Head of caudate nucleus (tissue), 42 donors: ENCODE results near the gene STAG2.
"Not testable (repeated sequence)": the region's sequence is repeated elsewhere in the genome, so short reads cannot be mapped to it uniquely, and the experiment has no call there.

Experiments used
- DNase-seq, 42 donors: peaks; one replicate each; pipeline versions ENCODE4 v3.0.0 to v3.0.0-alpha.2; 2020 to 2021; ENCODE audit warnings: mixed read lengths in 7 of 42
- intact Hi-C: fragments of 100-400 bp; cut with DNase I; formaldehyde crosslinking; loops from one replicate; pipeline ENCODE4 v1.15.0; 2022

Gene STAG2

GRCh38 chrX:124016825-124017224, 55.3 kb downstream of the STAG2 start:
- intact Hi-C loops = no loop called here
- DNase-seq = no peak

- DNase-seq = no peak
- intact Hi-C loops = no loop called here
These were observed 56.5 kb downstream of the STAG2 start for GRCh38 chrX:124018023-124018422.

GRCh38 chrX:124023838-124024238, 62.3 kb downstream of the STAG2 start:
- intact Hi-C loops = no loop called here
- DNase-seq = no peak

- intact Hi-C loops = no loop called here
- DNase-seq = no peak
These were observed 65.0 kb downstream of the STAG2 start for GRCh38 chrX:124026529-124026928.

GRCh38 chrX:124028182-124028581, 66.7 kb downstream of the STAG2 start:
- intact Hi-C loops = no loop called here
- no peak for DNase-seq

GRCh38 chrX:124030520-124030919, 69.0 kb downstream of the STAG2 start:
- no peak for DNase-seq
- intact Hi-C loops = no loop called here

GRCh38 chrX:124033821-124034220, 72.3 kb downstream of the STAG2 start:
- DNase-seq = no peak
- intact Hi-C loops = no loop called here

GRCh38 chrX:124035657-124036056, 74.2 kb downstream of the STAG2 start:
- intact Hi-C loops = no loop called here
- DNase-seq = no peak

GRCh38 chrX:124042042-124042441, 80.5 kb downstream of the STAG2 start:
- intact Hi-C loops = no loop called here
- no peak for DNase-seq

GRCh38 chrX:124045109-124045508, 83.6 kb downstream of the STAG2 start:
- no peak for DNase-seq
- intact Hi-C loops = no loop called here

GRCh38 chrX:124084417-124084816, 122.9 kb downstream of the STAG2 start:
- not testable (repeated sequence) for DNase-seq

GRCh38 chrX:124085063-124085462, 123.6 kb downstream of the STAG2 start:
- intact Hi-C loops = loop anchor here (10.0 kb wide), 1 partner anchor 110 kb away; no protein-coding TSS in a partner anchor
- no peak for DNase-seq

More at GRCh38 chrX:124084417-124084816, 122.9 kb downstream of the STAG2 start:
- intact Hi-C loops = loop anchor here (10.0 kb wide), 1 partner anchor 110 kb away; no protein-coding TSS in a partner anchor

- no peak for DNase-seq
- intact Hi-C loops = loop anchor here (10.0 kb wide), 1 partner anchor 112 kb away; no protein-coding TSS in a partner anchor
These were observed 124.9 kb downstream of the STAG2 start for GRCh38 chrX:124086411-124086810.

GRCh38 chrX:124087000-124087746, 125.7 kb downstream of the STAG2 start:
- DNase-seq = no peak
- intact Hi-C loops = loop anchor here (10.0 kb wide), 1 partner anchor 112 kb away; no protein-coding TSS in a partner anchor

GRCh38 chrX:124093222-124093621, 131.7 kb downstream of the STAG2 start:
- intact Hi-C loops = no loop called here
- DNase-seq = no peak

- intact Hi-C loops = no loop called here
- no peak for DNase-seq
These were observed 135.6 kb downstream of the STAG2 start for GRCh38 chrX:124097116-124097515.

- DNase-seq = no peak
- intact Hi-C loops = no loop called here
These were observed 136.6 kb downstream of the STAG2 start for GRCh38 chrX:124098089-124098488.

GRCh38 chrX:124103966-124104365, 142.5 kb downstream of the STAG2 start:
- intact Hi-C loops = no loop called here
- no peak for DNase-seq

GRCh38 chrX:124104512-124104911, 143.0 kb downstream of the STAG2 start:
- DNase-seq, intact Hi-C loops: not testable (repeated sequence)

GRCh38 chrX:124113621-124114600, 152.4 kb downstream of the STAG2 start:
- intact Hi-C loops = no loop called here
- no peak for DNase-seq
